Hepatocyte (in vitro differentiated cells): ENCODE data around the gene SRP19. TPM values are rescaled to one million over a fixed set of nuclear protein-coding genes. Genes with fewer than 3 reads are reported as not detected.
"Not testable (repeated sequence)": the region's sequence is repeated elsewhere in the genome, so short reads cannot be mapped to it uniquely, and the experiment has no call there.

Source experiments
- DNase-seq: peaks from one replicate; pipeline ENCODE4 v3.0.0-alpha.2; 2016; ENCODE audit warnings: low spot score
- H2AFZ ChIP-seq: fragments of 200-600 bp; sonication (generic); 2 replicates; pipeline ENCODE4 v1.6.0; 2016; ENCODE audit warnings: antibody characterized with exemption, mild to moderate bottlenecking
- H3K27ac ChIP-seq: fragments of 200-600 bp; sonication (generic); 2 replicates; pipeline ENCODE4 v1.5.1; 2016; ENCODE audit warnings: mild to moderate bottlenecking
- H3K27me3 ChIP-seq: fragments of 200-600 bp; sonication (generic); 2 replicates; pipeline ENCODE4 v1.6.1; 2016
- H3K36me3 ChIP-seq: fragments of 200-600 bp; sonication (generic); replicated peaks from 2 replicates; pipeline ENCODE4 v1.5.1; 2016; ENCODE audit warnings: low read depth; ENCODE audit not compliant: insufficient read depth
- H3K4me1 ChIP-seq: fragments of 200-600 bp; sonication (generic); 2 replicates; pipeline ENCODE4 v1.5.1; 2016; ENCODE audit warnings: mild to moderate bottlenecking, moderate library complexity; ENCODE audit not compliant: insufficient read depth
- H3K4me2 ChIP-seq: fragments of 200-600 bp; sonication (generic); 2 replicates; pipeline ENCODE4 v1.6.0; 2016
- H3K4me3 ChIP-seq: fragments of 200-600 bp; sonication (generic); 2 replicates; pipeline ENCODE4 v1.5.1; 2016; ENCODE audit warnings: mild to moderate bottlenecking
- H3K79me2 ChIP-seq: fragments of 200-600 bp; sonication (generic); 2 replicates; pipeline ENCODE4 v1.6.0; 2017; ENCODE audit warnings: mild to moderate bottlenecking
- H3K9me2 ChIP-seq: fragments of 200-600 bp; sonication (generic); replicated peaks from 2 replicates; pipeline ENCODE4 v1.6.0; 2017; ENCODE audit warnings: mild to moderate bottlenecking; ENCODE audit not compliant: insufficient read depth
- H3K9me3 ChIP-seq: fragments of 200-600 bp; sonication (generic); 2 replicates; pipeline ENCODE4 v1.5.1; 2016; ENCODE audit warnings: low read depth, mild to moderate bottlenecking
- H4K20me1 ChIP-seq: fragments of 200-600 bp; sonication (generic); 2 replicates; pipeline ENCODE4 v1.6.0; 2016; ENCODE audit warnings: mild to moderate bottlenecking; ENCODE audit not compliant: insufficient read depth, poor library complexity, severe bottlenecking
- CTCF ChIP-seq: fragments of 200-600 bp; sonication (generic); IDR thresholded peaks from 2 replicates; pipeline ENCODE4 v1.5.1; 2016; ENCODE audit warnings: antibody characterized with exemption, mild to moderate bottlenecking; ENCODE audit not compliant: poor library complexity
- EZH2 ChIP-seq: fragments of 200-600 bp; sonication (generic); IDR thresholded peaks from 2 replicates; pipeline ENCODE4 v1.6.1; 2016; ENCODE audit warnings: antibody characterized with exemption, mild to moderate bottlenecking, borderline replicate concordance
- EZH2phosphoT487 ChIP-seq: fragments of 200-600 bp; sonication (generic); IDR thresholded peaks from one replicate; pipeline ENCODE4 v1.6.1; 2018; ENCODE audit warnings: antibody characterized with exemption, mild to moderate bottlenecking, low read depth, moderate library complexity; ENCODE audit not compliant: unreplicated experiment, severe bottlenecking
- WGBS: methylation state at CpG from one replicate; pipeline ENCODE4 v1.1.6; 2016; ENCODE audit warnings: low lambda C conversion rate; ENCODE audit errors: missing lambda C conversion rate; 5-methylcytosine and 5-hydroxymethylcytosine counted together
- polyA plus RNA-seq: library from polyadenylated mRNA; unstranded; fragments of >200 nt; fragmentation: Nextera tagmentation; extraction: Ambion mirVana; gene quantifications from 2 replicates; pipeline ENCODE4 v1.2.1, GENCODE V29; 2016
- total RNA-seq: library from RNA; depleted of rRNA; stranded (reverse); fragments of >200 nt; gene quantifications from 2 replicates; pipeline ENCODE4 v1.2.3, GENCODE V29; 2014

Gene SRP19
- total and polyA plus RNA-seq, 2 experiments from 2014 or later = 151 to 152 TPM

- Histone ChIP-seq H3K36me3 (no peaks in the 10 kb centered on the region), H3K9me2 (no peaks in the 10 kb centered on the region), H4K20me1 (no peaks in the 10 kb centered on the region), H3K9me3 (no peaks in the 10 kb centered on the region), H3K79me2 (peaks cover 35% of the 10 kb centered on the region), H3K4me1 (peaks cover 3% of the 10 kb centered on the region), H2AFZ (no peak overlapping the region), H3K27ac (no peak overlapping the region), H3K4me3 (no peak overlapping the region), H3K27me3 (no peaks in the 10 kb centered on the region), H3K4me2 (no peak overlapping the region)
- no peak for DNase-seq
- WGBS = 99% methylated on average over 4 of the region's 4 CpGs
- TF ChIP-seq EZH2phosphoT487 (no peak), EZH2 (no peak), CTCF (no peak)
Observed at GRCh38 chr5:112886975-112887374, 25.9 kb downstream of the SRP19 start.

- H3K9me2 ChIP-seq, H4K20me1 ChIP-seq, H3K4me2 ChIP-seq, H3K4me3 ChIP-seq, H2AFZ ChIP-seq, H3K27ac ChIP-seq, H3K36me3 ChIP-seq, H3K27me3 ChIP-seq, DNase-seq, H3K9me3 ChIP-seq, H3K4me1 ChIP-seq: not testable (repeated sequence)
- WGBS = 91% methylated on average over 8 of the region's 8 CpGs
- peaks cover 42% of the 10 kb centered on the region for H3K79me2 ChIP-seq
Observed at GRCh38 chr5:112892066-112892465, 31.0 kb downstream of the SRP19 start.

- no peaks in the 10 kb centered on the region for H4K20me1 ChIP-seq
- no peak overlapping the region for H2AFZ ChIP-seq
- no peaks in the 10 kb centered on the region for H3K9me3 ChIP-seq
- H3K27me3 ChIP-seq = no peaks in the 10 kb centered on the region
- no peak overlapping the region for H3K4me3 ChIP-seq
- WGBS = 97% methylated on average over 12 of the region's 13 CpGs
- H3K4me1 ChIP-seq = no peaks in the 10 kb centered on the region
- H3K36me3 ChIP-seq = no peaks in the 10 kb centered on the region
- TF ChIP-seq EZH2 = no peak
- no peak for TF ChIP-seq CTCF
- no peak for TF ChIP-seq EZH2phosphoT487
- H3K4me2 ChIP-seq = no peak overlapping the region
- H3K27ac ChIP-seq = no peak overlapping the region
- H3K9me2 ChIP-seq = no peaks in the 10 kb centered on the region
- peaks cover 39% of the 10 kb centered on the region for H3K79me2 ChIP-seq
- no peak for DNase-seq
Observed at GRCh38 chr5:112892776-112893175, 31.7 kb downstream of the SRP19 start.

GRCh38 chr5:112895682-112896081 lies 34.6 kb downstream of the SRP19 start:
- Histone ChIP-seq H3K4me1 (no peaks in the 10 kb centered on the region), H3K9me3 (no peaks in the 10 kb centered on the region), H3K27ac (no peak overlapping the region), H3K27me3 (no peaks in the 10 kb centered on the region), H2AFZ (no peak overlapping the region), H3K79me2 (peaks cover 29% of the 10 kb centered on the region), H3K4me3 (no peak overlapping the region), H3K36me3 (no peaks in the 10 kb centered on the region), H4K20me1 (no peaks in the 10 kb centered on the region), H3K4me2 (no peak overlapping the region), H3K9me2 (no peaks in the 10 kb centered on the region)
- 94% methylated on average over 3 of the region's 3 CpGs for WGBS
- DNase-seq = no peak
- no peak for TF ChIP-seq EZH2
- TF ChIP-seq EZH2phosphoT487 = no peak
- no peak for TF ChIP-seq CTCF
